Measurements from ENCODE around the gene RC3H1. TPM values are rescaled to one million over a fixed set of nuclear protein-coding genes. Genes with fewer than 3 reads are reported as not detected.

Gene RC3H1
- 33.4 TPM for total RNA-seq

GRCh38 chr1:174022080-174022975 lies at the start of gene RC3H1:
RC3H1 (minus strand) TSS chr1:174022357; CDS start chr1:173992985, 29,372 bp downstream.

GRCh38 chr1:173917149-173917548 lies 105.0 kb downstream of the RC3H1 start, which contains the start of gene SERPINC1:
SERPINC1 (minus strand) TSS chr1:173917327; CDS start chr1:173917259, 68 bp downstream.

Small RNA genes lying within 50 kb of the gene (small RNA-seq; reads per million reads assigned to genes)
- 0.08 reads per million for gene RNA5SP67
- gene RNA5SP68: not detected

Other genes with a start within 250 kb of the RC3H1 start
- gene DARS2, start 197.7 kb downstream of the RC3H1 start, total RNA-seq: 19.8 TPM
- gene CENPL, start 197.5 kb downstream of the RC3H1 start, total RNA-seq: 16.8 TPM
- gene GAS5, start 154.4 kb downstream of the RC3H1 start, total RNA-seq: 398 TPM
- 39.2 TPM for gene ZBTB37, start 154.0 kb downstream of the RC3H1 start, total RNA-seq
- not detected for gene SERPINC1, start 105.0 kb downstream of the RC3H1 start, total RNA-seq
- gene RABGAP1L, start 137.2 kb upstream of the RC3H1 start, total RNA-seq: 136 TPM

Measured in diencephalon (tissue), 1 donor.